Measurements from ENCODE around the gene SIGLEC7.
A peak's percentile ranks its signal among the peaks of the same experiment; 100 is the strongest.

The SIGLEC7 gene

GRCh38 chr19:51122112-51122981, 19.8 kb upstream of the SIGLEC7 start:
- no peak overlapping the region for H2BK5ac ChIP-seq (ENCODE audit: low read depth, low read length, poor library complexity, severe bottlenecking)
- H3K27ac ChIP-seq (ENCODE audit: low read length, poor library complexity, severe bottlenecking) = no peak overlapping the region
- H3K4me3 ChIP-seq (ENCODE audit: insufficient read depth in 1 of 2, low read depth in 1 of 2, low read length in 2 of 2) = peak overlapping the region in 1 of 2 experiments; percentile 37
- no peak overlapping the region for H3K14ac ChIP-seq (ENCODE audit: low read length in 2 of 2)
- peaks cover 0 to 2% of the 10 kb centered on the region in 2 experiments for H3K27me3 ChIP-seq (ENCODE audit: control insufficient read depth in 1 of 2, insufficient read depth in 1 of 2, low read length in 2 of 2)
- peak overlapping the region; percentile 1 to 5 for H3K18ac ChIP-seq (ENCODE audit: low read depth in 1 of 2, low read length in 2 of 2)
- no peak overlapping the region for H2BK120ac ChIP-seq (ENCODE audit: low read depth, low read length)
- no peaks in the 10 kb centered on the region for H3K36me3 ChIP-seq (ENCODE audit: control insufficient read depth in 1 of 2, insufficient read depth in 2 of 2, low read depth in 1 of 2, low read length in 2 of 2)
- no peak overlapping the region for H2BK15ac ChIP-seq (ENCODE audit: low read depth, poor library complexity, severe bottlenecking)
- 84% methylated on average over 21 of the region's 22 CpGs for WGBS
- no peak overlapping the region for H2AFZ ChIP-seq (ENCODE audit: low read depth, low read length)
- H3K9ac ChIP-seq (ENCODE audit: low read length) = peak overlapping the region; percentile 82
- H3K79me1 ChIP-seq (replicated peaks; ENCODE audit: low read length, poor library complexity, severe bottlenecking) = no peaks in the 10 kb centered on the region
- peak overlapping the region in 1 of 2 experiments; percentile 84 for H2BK12ac ChIP-seq (ENCODE audit: low read length in 2 of 2)
- H3K23ac ChIP-seq (ENCODE audit: low read length in 2 of 2) = no peak overlapping the region
- H3K9me3 ChIP-seq (ENCODE audit: control insufficient read depth, low read length) = no peaks in the 10 kb centered on the region
- peak overlapping the region; percentile 27 for H4K8ac ChIP-seq (ENCODE audit: low read length)
- peak overlapping the region; percentile 54 to 69 for H3K4ac ChIP-seq (ENCODE audit: low read depth in 1 of 2, low read length in 2 of 2)
- H4K91ac ChIP-seq (ENCODE audit: low read length) = peak overlapping the region; percentile 36
- no peak overlapping the region for H3K4me2 ChIP-seq (ENCODE audit: low read length, poor library complexity, severe bottlenecking)
- no peak overlapping the region for H2AK5ac ChIP-seq (ENCODE audit: low read length, severe bottlenecking)
- DNase-seq = peak; percentile 48
- H3K4me1 ChIP-seq (ENCODE audit: control insufficient read depth, insufficient read depth, low read depth, low read length) = no peaks in the 10 kb centered on the region

GRCh38 chr19:51123381-51123800, 18.7 kb upstream of the SIGLEC7 start:
- H3K4me3 ChIP-seq (ENCODE audit: insufficient read depth in 1 of 2, low read depth in 1 of 2, low read length in 2 of 2) = no peak overlapping the region
- H3K27me3 ChIP-seq (ENCODE audit: control insufficient read depth in 1 of 2, insufficient read depth in 1 of 2, low read length in 2 of 2) = no peaks in the 10 kb centered on the region
- DNase-seq = no peak
- no peak overlapping the region for H3K14ac ChIP-seq (ENCODE audit: low read length in 2 of 2)
- peak overlapping the region in 1 of 2 experiments; percentile 23 for H3K18ac ChIP-seq (ENCODE audit: low read depth in 1 of 2, low read length in 2 of 2)
- H3K23ac ChIP-seq (ENCODE audit: low read length in 2 of 2) = no peak overlapping the region
- H3K27ac ChIP-seq (ENCODE audit: low read length, poor library complexity, severe bottlenecking) = no peak overlapping the region
- WGBS = 70% methylated on average over 4 of the region's 6 CpGs
- H3K4me1 ChIP-seq (ENCODE audit: control insufficient read depth, insufficient read depth, low read depth, low read length) = no peaks in the 10 kb centered on the region
- H3K79me1 ChIP-seq (replicated peaks; ENCODE audit: low read length, poor library complexity, severe bottlenecking) = no peaks in the 10 kb centered on the region
- no peaks in the 10 kb centered on the region for H3K36me3 ChIP-seq (ENCODE audit: control insufficient read depth in 1 of 2, insufficient read depth in 2 of 2, low read depth in 1 of 2, low read length in 2 of 2)
- H3K9ac ChIP-seq (ENCODE audit: low read length) = no peak overlapping the region
- no peak overlapping the region for H2BK120ac ChIP-seq (ENCODE audit: low read depth, low read length)
- no peak overlapping the region for H3K4me2 ChIP-seq (ENCODE audit: low read length, poor library complexity, severe bottlenecking)
- no peak overlapping the region for H3K4ac ChIP-seq (ENCODE audit: low read depth in 1 of 2, low read length in 2 of 2)
- H3K9me3 ChIP-seq (ENCODE audit: control insufficient read depth, low read length) = no peaks in the 10 kb centered on the region
- H2BK15ac ChIP-seq (ENCODE audit: low read depth, poor library complexity, severe bottlenecking) = no peak overlapping the region
- H2BK12ac ChIP-seq (ENCODE audit: low read length in 2 of 2) = no peak overlapping the region
- H4K91ac ChIP-seq (ENCODE audit: low read length) = no peak overlapping the region
- no peak overlapping the region for H2AFZ ChIP-seq (ENCODE audit: low read depth, low read length)
- no peak overlapping the region for H4K8ac ChIP-seq (ENCODE audit: low read length)
- no peak overlapping the region for H2AK5ac ChIP-seq (ENCODE audit: low read length, severe bottlenecking)
- H2BK5ac ChIP-seq (ENCODE audit: low read depth, low read length, poor library complexity, severe bottlenecking) = no peak overlapping the region

- Histone ChIP-seq H3K27me3 (ENCODE audit: control insufficient read depth in 1 of 2, insufficient read depth in 1 of 2, low read length in 2 of 2) (no peaks in the 10 kb centered on the region), H3K4me2 (ENCODE audit: low read length, poor library complexity, severe bottlenecking) (no peak overlapping the region), H3K4ac (ENCODE audit: low read depth in 1 of 2, low read length in 2 of 2) (no peak overlapping the region), H2AK5ac (ENCODE audit: low read length, severe bottlenecking) (no peak overlapping the region), H3K79me1 (replicated peaks; ENCODE audit: low read length, poor library complexity, severe bottlenecking) (no peaks in the 10 kb centered on the region), H2BK15ac (ENCODE audit: low read depth, poor library complexity, severe bottlenecking) (no peak overlapping the region), H3K36me3 (ENCODE audit: control insufficient read depth in 1 of 2, insufficient read depth in 2 of 2, low read depth in 1 of 2, low read length in 2 of 2) (no peaks in the 10 kb centered on the region), H4K8ac (ENCODE audit: low read length) (peak overlapping the region; percentile 2), H2AFZ (ENCODE audit: low read depth, low read length) (no peak overlapping the region), H3K27ac (ENCODE audit: low read length, poor library complexity, severe bottlenecking) (no peak overlapping the region), H3K14ac (ENCODE audit: low read length in 2 of 2) (no peak overlapping the region), H3K9me3 (ENCODE audit: control insufficient read depth, low read length) (no peaks in the 10 kb centered on the region), H3K9ac (ENCODE audit: low read length) (no peak overlapping the region), H3K23ac (ENCODE audit: low read length in 2 of 2) (no peak overlapping the region), H2BK5ac (ENCODE audit: low read depth, low read length, poor library complexity, severe bottlenecking) (no peak overlapping the region), H2BK120ac (ENCODE audit: low read depth, low read length) (no peak overlapping the region), H3K18ac (ENCODE audit: low read depth in 1 of 2, low read length in 2 of 2) (no peak overlapping the region), H3K4me1 (ENCODE audit: control insufficient read depth, insufficient read depth, low read depth, low read length) (no peaks in the 10 kb centered on the region), H2BK12ac (ENCODE audit: low read length in 2 of 2) (peak overlapping the region in 1 of 2 experiments; percentile 31), H3K4me3 (ENCODE audit: insufficient read depth in 1 of 2, low read depth in 1 of 2, low read length in 2 of 2) (no peak overlapping the region), H4K91ac (ENCODE audit: low read length) (peak overlapping the region; percentile 72)
- WGBS = 79% methylated on average over 9 of the region's 9 CpGs
- DNase-seq = no peak
Measured at GRCh38 chr19:51123802-51124201, 18.3 kb upstream of the SIGLEC7 start.

- no peak overlapping the region for H3K9ac ChIP-seq (ENCODE audit: low read length)
- no peak overlapping the region for H3K23ac ChIP-seq (ENCODE audit: low read length in 2 of 2)
- no peak overlapping the region for H3K18ac ChIP-seq (ENCODE audit: low read depth in 1 of 2, low read length in 2 of 2)
- no peak overlapping the region for H3K27ac ChIP-seq (ENCODE audit: low read length, poor library complexity, severe bottlenecking)
- H2AK5ac ChIP-seq (ENCODE audit: low read length, severe bottlenecking) = no peak overlapping the region
- 91% methylated on average over 8 of the region's 9 CpGs for WGBS
- DNase-seq = no peak
- H2BK12ac ChIP-seq (ENCODE audit: low read length in 2 of 2) = peak overlapping the region in 1 of 2 experiments; percentile 31
- H3K36me3 ChIP-seq (ENCODE audit: control insufficient read depth in 1 of 2, insufficient read depth in 2 of 2, low read depth in 1 of 2, low read length in 2 of 2) = no peaks in the 10 kb centered on the region
- H3K14ac ChIP-seq (ENCODE audit: low read length in 2 of 2) = no peak overlapping the region
- no peaks in the 10 kb centered on the region for H3K79me1 ChIP-seq (replicated peaks; ENCODE audit: low read length, poor library complexity, severe bottlenecking)
- H3K4me3 ChIP-seq (ENCODE audit: insufficient read depth in 1 of 2, low read depth in 1 of 2, low read length in 2 of 2) = no peak overlapping the region
- H2BK15ac ChIP-seq (ENCODE audit: low read depth, poor library complexity, severe bottlenecking) = no peak overlapping the region
- H2BK120ac ChIP-seq (ENCODE audit: low read depth, low read length) = no peak overlapping the region
- no peak overlapping the region for H2AFZ ChIP-seq (ENCODE audit: low read depth, low read length)
- no peaks in the 10 kb centered on the region for H3K27me3 ChIP-seq (ENCODE audit: control insufficient read depth in 1 of 2, insufficient read depth in 1 of 2, low read length in 2 of 2)
- H3K4ac ChIP-seq (ENCODE audit: low read depth in 1 of 2, low read length in 2 of 2) = peak overlapping the region in 1 of 2 experiments; percentile 2
- H4K91ac ChIP-seq (ENCODE audit: low read length) = no peak overlapping the region
- no peak overlapping the region for H3K4me2 ChIP-seq (ENCODE audit: low read length, poor library complexity, severe bottlenecking)
- H3K9me3 ChIP-seq (ENCODE audit: control insufficient read depth, low read length) = no peaks in the 10 kb centered on the region
- H3K4me1 ChIP-seq (ENCODE audit: control insufficient read depth, insufficient read depth, low read depth, low read length) = no peaks in the 10 kb centered on the region
- peak overlapping the region; percentile 2 for H4K8ac ChIP-seq (ENCODE audit: low read length)
- no peak overlapping the region for H2BK5ac ChIP-seq (ENCODE audit: low read depth, low read length, poor library complexity, severe bottlenecking)
Measured at GRCh38 chr19:51124216-51124615, 17.9 kb upstream of the SIGLEC7 start.
